HepG2 (cell line): Measurements from ENCODE around the gene ADARB2. TPM values are rescaled to one million over a fixed set of nuclear protein-coding genes. Genes with fewer than 3 reads are reported as not detected.

Source experiments
- ATAC-seq: fragments of 200-7000 bp; cut with Tn5 transposase; 3 replicates; pipeline ENCODE4 v1.9.1; 2020; ENCODE audit warnings: mild to moderate bottlenecking, moderate library complexity
- BruUV-seq: library from RNA; stranded (reverse); fragments of 400-500 nt; replicated peaks from 2 replicates; lab custom pipeline; 2021; lab: Mats Ljungman, UMichigan
- CTCF ChIA-PET: fragments of 300-600 bp; formaldehyde crosslinking; extraction: SDS; loops from one replicate; lab custom pipeline; 2021; ENCODE audit warnings: low total read pairs, inconsistent platforms, low intra/inter-chr PET ratio; lab: Yijun Ruan, JAX
- POLR2A ChIA-PET: fragments of 350-600 bp; sonication (Branson Sonifier 250); formaldehyde crosslinking; loops from one replicate; lab custom pipeline; 2020; ENCODE audit warnings: antibody characterized with exemption, inconsistent platforms; lab: Yijun Ruan, JAX
- DNase-seq: peaks from one replicate; pipeline ENCODE4 v3.0.0-alpha.2; 2015; ENCODE audit warnings: low spot score
- FAIRE-seq: peaks from 3 replicates; lab custom pipeline; 2011; peaks lifted over from hg19 to GRCh38; lab: Jason Lieb, UNC
- H2AFZ ChIP-seq: one replicate; pipeline ENCODE4 v1.6.1; 2011; ENCODE audit warnings: low read length, inconsistent platforms
- H3K27ac ChIP-seq: fragments of 300-600 bp; 3 replicates; pipeline ENCODE4 v1.8.0; 2011; ENCODE audit warnings: mixed run types, mild to moderate bottlenecking, mixed read lengths, low read length, inconsistent platforms; ENCODE audit not compliant: insufficient read depth; ENCODE audit errors: extremely low read length
- H3K27me3 ChIP-seq, 2 experiments: fragments of 200-600 bp in 1 of 2; 2 replicates in 1 of 2; 3 replicates in 1 of 2; pipeline versions ENCODE4 v1.6.0 to v1.8.0; 2011; ENCODE audit warnings: low read length in 2 of 2, mild to moderate bottlenecking in 2 of 2, moderate library complexity in 2 of 2, inconsistent platforms in 1 of 2; ENCODE audit not compliant: insufficient read depth in 2 of 2, control insufficient read depth in 1 of 2
- H3K36me3 ChIP-seq, 2 experiments: fragments of 200-600 bp in 1 of 2; replicated peaks in 1 of 2; 2 replicates in 1 of 2; 3 replicates in 1 of 2; pipeline versions ENCODE4 v1.5.1 to v1.8.0; 2011; ENCODE audit warnings: low read length in 2 of 2, inconsistent platforms in 1 of 2; ENCODE audit not compliant: insufficient read depth in 2 of 2, control insufficient read depth in 1 of 2
- H3K4me1 ChIP-seq: 2 replicates; pipeline ENCODE4 v1.5.1; 2012; ENCODE audit warnings: low read length, inconsistent platforms; ENCODE audit not compliant: insufficient read depth
- H3K4me2 ChIP-seq: 2 replicates; pipeline ENCODE4 v1.6.0; 2011; ENCODE audit warnings: low read depth, low read length, inconsistent platforms
- H3K4me3 ChIP-seq, 3 experiments: fragments of 200-600 bp in 1 of 3; sonication (generic), shearing (Covaris generic) in 1 of 3; replicated peaks in 1 of 3; 2 replicates each; pipeline ENCODE4 v1.5.1; 2011 to 2016; ENCODE audit warnings: low read length in 3 of 3, inconsistent platforms in 2 of 3, low read depth in 2 of 3, mild to moderate bottlenecking in 2 of 3, control low read depth in 1 of 3, mixed read lengths in 1 of 3; ENCODE audit not compliant: insufficient read depth in 1 of 3
- H3K79me2 ChIP-seq: one replicate; pipeline ENCODE4 v1.6.1; 2011; ENCODE audit warnings: low read length, inconsistent platforms; ENCODE audit not compliant: insufficient read depth
- H3K9ac ChIP-seq: 2 replicates; pipeline ENCODE4 v1.6.0; 2011; ENCODE audit warnings: mild to moderate bottlenecking, low read depth, low read length, inconsistent platforms; ENCODE audit not compliant: insufficient read depth
- H3K9me3 ChIP-seq: 2 replicates; pipeline ENCODE4 v1.5.1; 2012; ENCODE audit warnings: mild to moderate bottlenecking, low read length
- H4K20me1 ChIP-seq: 2 replicates; pipeline ENCODE4 v1.6.0; 2011; ENCODE audit warnings: inconsistent platforms, mild to moderate bottlenecking, low read length, moderate library complexity; ENCODE audit not compliant: insufficient read depth
- ADNP ChIP-seq: sonication (generic); formaldehyde crosslinking; IDR thresholded peaks from 2 replicates; pipeline ENCODE4 v1.4.0; 2020; ENCODE audit warnings: missing genetic modification reagents
- ARNTL ChIP-seq: sonication (generic); formaldehyde crosslinking; IDR thresholded peaks from 2 replicates; pipeline ENCODE4 v1.4.0; 2020; ENCODE audit warnings: mild to moderate bottlenecking, missing genetic modification reagents
- CREB3 ChIP-seq: sonication (generic); formaldehyde crosslinking; IDR thresholded peaks from 2 replicates; pipeline ENCODE4 v1.5.0; 2020; ENCODE audit warnings: missing genetic modification reagents
- DNMT1 ChIP-seq: sonication (generic); formaldehyde crosslinking; IDR thresholded peaks from 2 replicates; pipeline ENCODE4 v1.5.1; 2020; ENCODE audit warnings: mild to moderate bottlenecking, missing genetic modification reagents
- FOXK2 ChIP-seq: fragments of 450-650 bp; IDR thresholded peaks from 2 replicates; pipeline ENCODE4 v1.6.1; 2016
- HDAC6 ChIP-seq: fragments of 200-600 bp; sonication (generic); IDR thresholded peaks from 2 replicates; pipeline ENCODE4 v1.7.0; 2017; ENCODE audit warnings: mild to moderate bottlenecking, antibody characterized with exemption, low read length, low read depth
- MBNL3 ChIP-seq: fragments of 250-450 bp; sonication (Bioruptor Pico); conservative IDR thresholded peaks from 2 replicates; pipeline ENCODE4 v1.8.0; 2022; ENCODE audit warnings: mild to moderate bottlenecking, inconsistent platforms
- MXI1 ChIP-seq: IDR thresholded peaks from 3 replicates; pipeline ENCODE4 v1.6.1; 2012; ENCODE audit warnings: low read depth, low read length, inconsistent platforms, borderline replicate concordance
- NFE2 ChIP-seq: sonication (generic); formaldehyde crosslinking; IDR thresholded peaks from 2 replicates; pipeline ENCODE4 v1.4.0; 2020; ENCODE audit warnings: missing genetic modification reagents
- PHF8 ChIP-seq: sonication (generic); formaldehyde crosslinking; IDR thresholded peaks from 2 replicates; pipeline ENCODE4 v1.5.0; 2020; ENCODE audit warnings: missing genetic modification reagents
- PRPF4 ChIP-seq: fragments of 200-400 bp; formaldehyde crosslinking; IDR thresholded peaks from 2 replicates; pipeline ENCODE4 v1.6.1; 2016; ENCODE audit warnings: low read length, low read depth; ENCODE audit not compliant: poor library complexity, severe bottlenecking
- SMARCC2 ChIP-seq: fragments of 450-650 bp; IDR thresholded peaks from 2 replicates; pipeline ENCODE4 v1.6.1; 2017; ENCODE audit warnings: antibody characterized with exemption, mild to moderate bottlenecking
- ZBTB46 ChIP-seq: sonication (generic); formaldehyde crosslinking; IDR thresholded peaks from 2 replicates; pipeline ENCODE4 v1.4.0; 2020; ENCODE audit warnings: mild to moderate bottlenecking, missing genetic modification reagents, borderline replicate concordance
- ZNF138 ChIP-seq: sonication (generic); formaldehyde crosslinking; IDR thresholded peaks from 2 replicates; pipeline ENCODE4 v1.5.0; 2020; ENCODE audit warnings: mild to moderate bottlenecking, low read depth, missing genetic modification reagents
- ZNF296 ChIP-seq: sonication (generic); formaldehyde crosslinking; conservative IDR thresholded peaks from 2 replicates; pipeline ENCODE4 v1.5.0; 2020; ENCODE audit warnings: mild to moderate bottlenecking, missing genetic modification reagents
- ZNF33A ChIP-seq: sonication (generic); formaldehyde crosslinking; IDR thresholded peaks from 2 replicates; pipeline ENCODE4 v1.5.1; 2020; ENCODE audit warnings: missing genetic modification reagents, mild to moderate bottlenecking, moderate library complexity, borderline replicate concordance
- ZNF501 ChIP-seq: sonication (generic); formaldehyde crosslinking; IDR thresholded peaks from 2 replicates; pipeline ENCODE4 v1.5.1; 2020; ENCODE audit warnings: mild to moderate bottlenecking, moderate library complexity, missing genetic modification reagents
- ZNF512 ChIP-seq: sonication (generic); formaldehyde crosslinking; IDR thresholded peaks from 2 replicates; pipeline ENCODE4 v1.4.0; 2020; ENCODE audit warnings: mild to moderate bottlenecking, missing genetic modification reagents
- ZNF552 ChIP-seq: sonication (generic); formaldehyde crosslinking; IDR thresholded peaks from 2 replicates; pipeline ENCODE4 v1.9.0; 2022; ENCODE audit warnings: missing genetic modification reagents, mild to moderate bottlenecking, borderline replicate concordance
- ZNF615 ChIP-seq: sonication (generic); formaldehyde crosslinking; IDR thresholded peaks from 2 replicates; pipeline ENCODE4 v1.5.0; 2020; ENCODE audit warnings: mild to moderate bottlenecking, missing genetic modification reagents, borderline replicate concordance
- WGBS: methylation state at CpG from one replicate; pipeline ENCODE4 v1.1.6; 2017; ENCODE audit warnings: low lambda C conversion rate; 5-methylcytosine and 5-hydroxymethylcytosine counted together
- in situ Hi-C: cut with HindIII; loops from 2 replicates; pipeline ENCODE4 v1.10.0; 2017; ENCODE audit warnings: low pct_unique_long_range_greater_than_20kb; ENCODE audit not compliant: extremely low pct_ligation_motif_present
- intact Hi-C: fragments of 100-400 bp; cut with micrococcal nuclease; formaldehyde crosslinking; loops from one replicate; pipeline ENCODE4 v1.10.0; 2022; ENCODE audit not compliant: unreplicated experiment
- polyA plus RNA-seq, 8 experiments: library from polyadenylated mRNA; depleted of rRNA in 3 of 8; stranded (reverse) in 7 of 8; unstranded in 1 of 8; fragments of >200 nt; fragmentation: Illumina TruSeq in 4 of 8; extraction: Trizol in 4 of 8; gene quantifications; 2 replicates each; pipeline versions ENCODE4 v1.2.1 to v1.2.3, GENCODE V29; 2011 to 2016; ENCODE audit warnings: low read depth in 4 of 8, missing spikeins in 1 of 8, mixed read lengths in 1 of 8; ENCODE audit not compliant: insufficient read depth in 1 of 8
- total RNA-seq, 5 experiments: library from RNA; depleted of rRNA; stranded (reverse); fragments of >200 nt; fragmentation: Illumina TruSeq; extraction: Trizol; gene quantifications; 2 replicates each; pipeline ENCODE4 v1.2.3, GENCODE V29; 2016; ENCODE audit warnings: low read depth in 1 of 5

ADARB2 gene
- total and polyA plus RNA-seq, 2 of the 13 experiments (the other 11 are each of a cell fraction or from before 2014, with no cell fraction given) = not detected

GRCh38 chr10:1155791-1156615, 581.3 kb downstream of the ADARB2 start:
- Histone ChIP-seq H4K20me1 (peaks cover 4% of the 10 kb centered on the region; the same call in 1 of the 2 replicates), H3K27me3 (peaks cover 6 to 84% of the 10 kb centered on the region in 2 experiments), H2AFZ (no peak overlapping the region), H3K4me1 (no peaks in the 10 kb centered on the region), H3K4me2 (no peak overlapping the region), H3K79me2 (no peaks in the 10 kb centered on the region), H3K36me3 (no peaks in the 10 kb centered on the region), H3K9ac (no peak overlapping the region), H3K9me3 (no peaks in the 10 kb centered on the region), H3K4me3 (no peak overlapping the region)
- FAIRE-seq (no peak), ATAC-seq (no peak; the same call in 2 of the 3 replicates), DNase-seq (no peak)
- intact Hi-C loops = no loop called here
- ChIA-PET CTCF (no interaction called here), POLR2A (no interaction called here)
- 33% methylated on average over 15 of the region's 20 CpGs for WGBS
- no peak for TF ChIP-seq ZNF138 (CRISPR knock-in tag)
- TF ChIP-seq MBNL3 = no peak
- TF ChIP-seq ZBTB46 (CRISPR knock-in tag) = no peak
- no peak for TF ChIP-seq MXI1
- no peak for TF ChIP-seq NFE2 (CRISPR knock-in tag)
- TF ChIP-seq ARNTL (CRISPR knock-in tag) = no peak
- no peak for TF ChIP-seq PRPF4
- no peak for TF ChIP-seq HDAC6
- no peak for TF ChIP-seq ZNF501 (CRISPR knock-in tag)
- no peak for TF ChIP-seq CREB3 (CRISPR knock-in tag)
- TF ChIP-seq ZNF552 (CRISPR knock-in tag) = no peak
- no peak for TF ChIP-seq SMARCC2
- TF ChIP-seq ZNF33A = no peak
- no peak for TF ChIP-seq ADNP (CRISPR knock-in tag)
- no peak for TF ChIP-seq DNMT1 (CRISPR knock-in tag)
- no peak for TF ChIP-seq PHF8 (CRISPR knock-in tag)
- TF ChIP-seq ZNF296 (CRISPR knock-in tag) = no peak
- TF ChIP-seq ZNF512 (CRISPR knock-in tag) = no peak
- TF ChIP-seq FOXK2 = no peak
- no peak for TF ChIP-seq ZNF615 (CRISPR knock-in tag)
- TF ChIP-seq, all 625 proteins: peak for 0
- in situ Hi-C loops = no loop called here
- H3K27ac ChIP-seq = no peak overlapping the region
- no TSS peak for BruUV-seq
